Loucy (cell line): ENCODE measurements around the gene SLC5A8.
"Not testable (repeated sequence)": the region's sequence is repeated elsewhere in the genome, so short reads cannot be mapped to it uniquely, and the experiment has no call there.

Experiments used
- H2AFZ ChIP-seq: fragments of 200-600 bp; sonication (generic); 2 replicates; pipeline ENCODE4 v1.6.0; 2016; ENCODE audit warnings: antibody characterized with exemption, mild to moderate bottlenecking, low read length, moderate library complexity
- H3F3A ChIP-seq: fragments of 200-600 bp; 2 replicates; pipeline ENCODE4 v1.6.0; 2016; ENCODE audit warnings: antibody characterized with exemption, low read depth, mild to moderate bottlenecking
- H3K27me3 ChIP-seq: fragments of 200-600 bp; sonication (generic); 2 replicates; pipeline ENCODE4 v1.6.1; 2014; ENCODE audit warnings: low read length, mild to moderate bottlenecking; ENCODE audit not compliant: insufficient read depth, poor library complexity, severe bottlenecking
- H3K36me3 ChIP-seq: fragments of 200-600 bp; sonication (generic); 2 replicates; pipeline ENCODE4 v1.6.1; 2016; ENCODE audit warnings: low read length; ENCODE audit not compliant: insufficient read depth
- H3K4me1 ChIP-seq: fragments of 200-600 bp; sonication (generic); 2 replicates; pipeline ENCODE4 v1.5.1; 2014; ENCODE audit warnings: low read length, mild to moderate bottlenecking; ENCODE audit not compliant: insufficient read depth, poor library complexity, severe bottlenecking
- H3K4me2 ChIP-seq: fragments of 200-600 bp; sonication (generic); 2 replicates; pipeline ENCODE4 v1.6.0; 2014; ENCODE audit warnings: antibody characterized with exemption, low read length, low read depth, mild to moderate bottlenecking; ENCODE audit not compliant: poor library complexity, severe bottlenecking
- H3K4me3 ChIP-seq: fragments of 200-600 bp; sonication (generic); 2 replicates; pipeline ENCODE4 v1.5.1; 2014; ENCODE audit warnings: low read length, mild to moderate bottlenecking, mixed read lengths; ENCODE audit not compliant: poor library complexity, severe bottlenecking
- H3K79me2 ChIP-seq: fragments of 200-600 bp; sonication (generic); 2 replicates; pipeline ENCODE4 v1.6.1; 2014; ENCODE audit warnings: low read length; ENCODE audit not compliant: insufficient read depth
- H3K9ac ChIP-seq: fragments of 200-600 bp; sonication (generic); 2 replicates; pipeline ENCODE4 v1.6.0; 2014; ENCODE audit warnings: mild to moderate bottlenecking, low read depth, low read length, moderate library complexity; ENCODE audit not compliant: poor library complexity, severe bottlenecking
- H3K9me2 ChIP-seq: fragments of 200-600 bp; sonication (generic); replicated peaks from 2 replicates; pipeline ENCODE4 v1.6.1; 2016; ENCODE audit warnings: low read depth, low read length, mixed read lengths
- H3K9me3 ChIP-seq: fragments of 200-600 bp; sonication (generic); 2 replicates; pipeline ENCODE4 v1.6.1; 2014; ENCODE audit warnings: mild to moderate bottlenecking, antibody characterized with exemption, low read length, low read depth; ENCODE audit not compliant: insufficient read depth
- H4K20me1 ChIP-seq: fragments of 200-600 bp; sonication (generic); 2 replicates; pipeline ENCODE4 v1.6.0; 2014; ENCODE audit warnings: antibody characterized with exemption, low read length, mild to moderate bottlenecking; ENCODE audit not compliant: insufficient read depth, poor library complexity, severe bottlenecking
- EZH2phosphoT487 ChIP-seq: fragments of 200-600 bp; IDR thresholded peaks from 2 replicates; pipeline ENCODE4 v1.6.1; 2018; ENCODE audit warnings: antibody characterized with exemption, mild to moderate bottlenecking, moderate library complexity, borderline replicate concordance
- TF ChIP-seq, protein P1 (sequence below): fragments of 200-600 bp; sonication (generic); conservative IDR thresholded peaks from 2 replicates; pipeline ENCODE4 v1.5.1; 2014; ENCODE audit warnings: mild to moderate bottlenecking, antibody characterized with exemption, low read length

SLC5A8 gene

DNA sequence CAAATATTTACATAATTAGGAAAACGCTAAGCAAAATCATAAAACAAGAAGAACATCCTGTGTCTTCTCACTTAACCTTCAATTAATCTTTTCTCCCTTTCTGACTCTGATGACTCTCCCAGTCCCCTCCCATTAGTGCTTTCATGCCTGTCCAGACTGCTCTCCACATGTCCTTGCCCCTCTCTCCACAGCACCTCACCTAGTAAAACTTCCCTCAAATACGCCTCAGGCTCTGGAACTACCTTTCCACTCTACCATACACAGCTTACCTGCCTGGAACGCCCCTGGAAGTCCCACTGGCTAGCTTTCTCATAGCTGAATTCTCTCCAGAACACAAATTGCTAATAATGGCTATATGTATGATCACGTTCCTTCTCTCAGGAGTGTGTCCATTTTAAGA is 44.7 kb downstream of the SLC5A8 start:
- H3F3A ChIP-seq = no peaks in the 10 kb centered on the region
- H2AFZ ChIP-seq = no peak overlapping the region
- no peaks in the 10 kb centered on the region for H3K79me2 ChIP-seq
- no peaks in the 10 kb centered on the region for H3K9me2 ChIP-seq
- H4K20me1 ChIP-seq = no peaks in the 10 kb centered on the region
- no peaks in the 10 kb centered on the region for H3K4me1 ChIP-seq
- no peak overlapping the region for H3K4me2 ChIP-seq
- no peaks in the 10 kb centered on the region for H3K36me3 ChIP-seq
- H3K9ac ChIP-seq = no peak overlapping the region
- H3K9me3 ChIP-seq = no peaks in the 10 kb centered on the region
- H3K27me3 ChIP-seq = no peaks in the 10 kb centered on the region
- TF ChIP-seq EZH2phosphoT487 = no peak
- TF ChIP-seq, protein P1, sequence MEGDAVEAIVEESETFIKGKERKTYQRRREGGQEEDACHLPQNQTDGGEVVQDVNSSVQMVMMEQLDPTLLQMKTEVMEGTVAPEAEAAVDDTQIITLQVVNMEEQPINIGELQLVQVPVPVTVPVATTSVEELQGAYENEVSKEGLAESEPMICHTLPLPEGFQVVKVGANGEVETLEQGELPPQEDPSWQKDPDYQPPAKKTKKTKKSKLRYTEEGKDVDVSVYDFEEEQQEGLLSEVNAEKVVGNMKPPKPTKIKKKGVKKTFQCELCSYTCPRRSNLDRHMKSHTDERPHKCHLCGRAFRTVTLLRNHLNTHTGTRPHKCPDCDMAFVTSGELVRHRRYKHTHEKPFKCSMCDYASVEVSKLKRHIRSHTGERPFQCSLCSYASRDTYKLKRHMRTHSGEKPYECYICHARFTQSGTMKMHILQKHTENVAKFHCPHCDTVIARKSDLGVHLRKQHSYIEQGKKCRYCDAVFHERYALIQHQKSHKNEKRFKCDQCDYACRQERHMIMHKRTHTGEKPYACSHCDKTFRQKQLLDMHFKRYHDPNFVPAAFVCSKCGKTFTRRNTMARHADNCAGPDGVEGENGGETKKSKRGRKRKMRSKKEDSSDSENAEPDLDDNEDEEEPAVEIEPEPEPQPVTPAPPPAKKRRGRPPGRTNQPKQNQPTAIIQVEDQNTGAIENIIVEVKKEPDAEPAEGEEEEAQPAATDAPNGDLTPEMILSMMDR = no peak
- H3K4me3 ChIP-seq = no peak overlapping the region

- H4K20me1 ChIP-seq, H3K4me3 ChIP-seq, H3K9me2 ChIP-seq, H3K9me3 ChIP-seq, H2AFZ ChIP-seq, H3K36me3 ChIP-seq, H3K79me2 ChIP-seq, H3K9ac ChIP-seq, H3K4me2 ChIP-seq, H3K4me1 ChIP-seq, H3K27me3 ChIP-seq, H3F3A ChIP-seq: not testable (repeated sequence)
These were observed 64.1 kb downstream of the SLC5A8 start for GRCh38 chr12:101145777-101146431.

DNA sequence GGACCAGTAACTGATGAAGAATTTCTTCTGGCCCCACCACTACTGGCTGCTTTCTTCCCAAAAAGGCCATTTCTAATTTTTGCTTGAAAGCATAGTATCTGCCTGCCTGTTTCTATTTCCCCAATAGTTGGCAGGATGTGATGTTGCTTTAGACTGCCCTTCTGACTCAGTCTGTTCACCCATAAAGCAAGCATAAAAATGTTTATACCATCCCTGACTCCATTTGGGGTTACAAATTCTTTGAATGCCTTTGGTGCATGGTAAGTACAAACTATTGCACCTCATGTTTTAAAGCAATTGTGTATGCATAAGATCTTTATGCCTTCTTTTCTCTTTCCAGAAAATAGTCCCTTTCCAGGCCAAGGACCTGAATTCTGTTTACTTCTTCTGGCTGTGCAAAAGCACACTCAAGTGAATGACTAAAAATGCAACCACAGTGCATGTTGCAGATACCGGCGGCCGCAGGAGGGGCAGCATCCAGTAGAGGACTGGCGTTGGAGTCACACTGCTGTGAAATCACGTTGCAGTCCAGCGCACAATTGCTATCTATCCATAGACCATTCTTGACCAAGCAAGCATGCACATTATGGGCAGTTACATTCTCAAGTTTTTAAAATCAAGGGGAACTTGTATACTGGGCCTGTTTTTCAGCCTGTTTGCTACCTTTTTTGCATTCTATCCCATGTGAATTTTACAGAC is 82.4 kb downstream of the SLC5A8 start:
- no peaks in the 10 kb centered on the region for H3K9me3 ChIP-seq
- no peak overlapping the region for H3K9ac ChIP-seq
- no peak overlapping the region for H3K4me2 ChIP-seq
- H3K4me3 ChIP-seq = no peak overlapping the region
- no peaks in the 10 kb centered on the region for H3F3A ChIP-seq
- H3K36me3 ChIP-seq = no peaks in the 10 kb centered on the region
- no peaks in the 10 kb centered on the region for H3K4me1 ChIP-seq
- no peaks in the 10 kb centered on the region for H3K9me2 ChIP-seq
- TF ChIP-seq, protein P1 = no peak
- TF ChIP-seq EZH2phosphoT487 = no peak
- no peaks in the 10 kb centered on the region for H3K79me2 ChIP-seq
- no peaks in the 10 kb centered on the region for H3K27me3 ChIP-seq
- H4K20me1 ChIP-seq = no peaks in the 10 kb centered on the region
- no peak overlapping the region for H2AFZ ChIP-seq

- no peaks in the 10 kb centered on the region for H3K9me2 ChIP-seq
- no peaks in the 10 kb centered on the region for H3K4me1 ChIP-seq
- H3K36me3 ChIP-seq = no peaks in the 10 kb centered on the region
- no peak overlapping the region for H3K4me2 ChIP-seq
- H2AFZ ChIP-seq = no peak overlapping the region
- TF ChIP-seq, protein P1 = no peak
- no peak for TF ChIP-seq EZH2phosphoT487
- no peaks in the 10 kb centered on the region for H4K20me1 ChIP-seq
- no peaks in the 10 kb centered on the region for H3F3A ChIP-seq
- H3K9ac ChIP-seq = no peak overlapping the region
- no peaks in the 10 kb centered on the region for H3K27me3 ChIP-seq
- no peak overlapping the region for H3K4me3 ChIP-seq
- H3K79me2 ChIP-seq = no peaks in the 10 kb centered on the region
- no peaks in the 10 kb centered on the region for H3K9me3 ChIP-seq
These were observed 92.2 kb downstream of the SLC5A8 start for GRCh38 chr12:101117842-101118241.
